Stomach (tissue), 4 donors: ENCODE results near the gene TRPC3.

Experiments
- EP300 ChIP-seq: sonication (generic); formaldehyde crosslinking; IDR thresholded peaks from one replicate; pipeline ENCODE4 v1.6.1; 2017; ENCODE audit warnings: antibody characterized with exemption
- POLR2A ChIP-seq, 4 donors: fragments of 450-650 bp; IDR thresholded peaks; one replicate each; pipeline ENCODE4 v1.6.1; 2016; ENCODE audit warnings: antibody characterized with exemption in 4 of 4, control low read depth in 2 of 4, mild to moderate bottlenecking in 1 of 4, moderate library complexity in 1 of 4
- POLR2AphosphoS5 ChIP-seq, 3 donors: sonication (generic); formaldehyde crosslinking; IDR thresholded peaks; one replicate each; pipeline ENCODE4 v1.6.1; 2016; ENCODE audit warnings: antibody characterized with exemption in 3 of 3
- TF ChIP-seq, protein P1 (sequence below), 7 experiments: fragments of 450-650 bp in 4 of 7; fragments of 200-600 bp in 3 of 7; sonication (generic) in 3 of 7; IDR thresholded peaks; one replicate each; pipeline ENCODE4 v1.5.1; 2016 to 2019; ENCODE audit warnings: antibody characterized with exemption in 7 of 7, control low read depth in 2 of 7, mild to moderate bottlenecking in 1 of 7

DNA sequence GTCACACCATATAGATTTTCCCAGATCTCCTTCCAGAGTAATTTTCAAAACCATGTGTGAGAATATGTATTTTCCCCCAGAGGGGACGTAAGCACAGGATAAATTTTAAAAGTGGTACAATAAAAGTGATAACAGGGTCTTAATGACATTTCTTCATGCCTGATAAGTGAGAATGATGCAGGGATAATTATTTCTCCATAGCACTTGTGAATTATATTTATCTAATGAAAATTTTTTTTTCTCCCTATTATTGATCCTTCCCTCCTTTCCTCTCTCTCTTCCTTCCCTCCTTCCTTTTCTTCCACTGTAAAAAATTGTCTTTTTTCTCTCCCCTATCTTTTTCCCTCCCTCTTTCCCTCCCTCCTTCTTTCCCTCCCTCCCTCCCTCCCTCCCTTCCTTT is 17.0 kb upstream of the TRPC3 start:
- no peak for TF ChIP-seq POLR2AphosphoS5 (IDR thresholded peaks at IDR 0.05)
- no peak for TF ChIP-seq EP300
- TF ChIP-seq, protein P1, sequence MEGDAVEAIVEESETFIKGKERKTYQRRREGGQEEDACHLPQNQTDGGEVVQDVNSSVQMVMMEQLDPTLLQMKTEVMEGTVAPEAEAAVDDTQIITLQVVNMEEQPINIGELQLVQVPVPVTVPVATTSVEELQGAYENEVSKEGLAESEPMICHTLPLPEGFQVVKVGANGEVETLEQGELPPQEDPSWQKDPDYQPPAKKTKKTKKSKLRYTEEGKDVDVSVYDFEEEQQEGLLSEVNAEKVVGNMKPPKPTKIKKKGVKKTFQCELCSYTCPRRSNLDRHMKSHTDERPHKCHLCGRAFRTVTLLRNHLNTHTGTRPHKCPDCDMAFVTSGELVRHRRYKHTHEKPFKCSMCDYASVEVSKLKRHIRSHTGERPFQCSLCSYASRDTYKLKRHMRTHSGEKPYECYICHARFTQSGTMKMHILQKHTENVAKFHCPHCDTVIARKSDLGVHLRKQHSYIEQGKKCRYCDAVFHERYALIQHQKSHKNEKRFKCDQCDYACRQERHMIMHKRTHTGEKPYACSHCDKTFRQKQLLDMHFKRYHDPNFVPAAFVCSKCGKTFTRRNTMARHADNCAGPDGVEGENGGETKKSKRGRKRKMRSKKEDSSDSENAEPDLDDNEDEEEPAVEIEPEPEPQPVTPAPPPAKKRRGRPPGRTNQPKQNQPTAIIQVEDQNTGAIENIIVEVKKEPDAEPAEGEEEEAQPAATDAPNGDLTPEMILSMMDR (IDR thresholded peaks at IDR 0.05): no peak
- TF ChIP-seq POLR2A (IDR thresholded peaks at IDR 0.05): no peak
